Glomerular visceral epithelial cell (primary cell): ENCODE results near the gene TMEM222.
"Not testable (repeated sequence)": the region's sequence is repeated elsewhere in the genome, so short reads cannot be mapped to it uniquely, and the experiment has no call there.

Source experiments
- DNase-seq: peaks from one replicate; pipeline ENCODE4 v3.0.0-alpha.2; 2016; ENCODE audit errors: extremely low spot score

The TMEM222 gene, protein sequence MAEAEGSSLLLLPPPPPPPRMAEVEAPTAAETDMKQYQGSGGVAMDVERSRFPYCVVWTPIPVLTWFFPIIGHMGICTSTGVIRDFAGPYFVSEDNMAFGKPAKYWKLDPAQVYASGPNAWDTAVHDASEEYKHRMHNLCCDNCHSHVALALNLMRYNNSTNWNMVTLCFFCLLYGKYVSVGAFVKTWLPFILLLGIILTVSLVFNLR

DNA sequence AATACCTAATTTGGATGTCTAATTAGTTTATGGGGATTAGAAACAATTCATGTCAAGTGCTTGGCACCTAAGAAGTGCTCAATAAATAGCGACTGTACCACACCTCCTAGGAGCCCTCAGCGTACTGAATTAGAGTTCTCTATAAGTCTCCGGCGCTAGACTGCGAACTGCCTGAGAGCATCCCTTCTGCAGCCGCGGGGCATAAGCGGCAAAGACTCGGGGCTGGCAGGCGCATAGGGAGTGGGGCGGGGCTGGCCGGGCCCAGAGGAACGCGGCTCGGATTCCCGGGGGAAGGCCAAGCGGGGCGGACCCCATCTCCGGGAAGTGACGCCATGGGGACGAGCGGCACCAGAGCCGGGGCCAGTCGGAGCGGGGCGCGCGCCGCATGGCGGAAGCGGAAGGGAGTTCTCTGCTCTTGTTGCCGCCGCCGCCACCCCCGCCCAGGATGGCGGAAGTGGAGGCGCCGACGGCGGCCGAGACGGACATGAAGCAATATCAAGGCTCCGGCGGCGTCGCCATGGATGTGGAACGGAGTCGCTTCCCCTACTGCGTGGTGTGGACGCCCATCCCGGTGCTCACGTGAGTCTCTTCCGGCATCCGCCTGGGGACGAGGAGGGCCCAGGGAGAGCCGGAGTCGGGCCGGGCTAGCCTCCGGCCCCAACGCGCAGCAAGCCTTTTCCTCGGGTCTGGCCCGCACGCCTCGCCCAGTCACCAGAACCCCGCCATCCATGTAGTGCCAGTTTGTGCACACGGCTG lies at the start of gene TMEM222:
Gene TMEM222 (plus strand): TSS at position 351 of the 756 bp plus-strand sequence. CDS start 35 bp downstream, at position 386.
- DNase-seq, result peak; percentile 97

GRCh38 chr1:27274204-27274603 lies 47.8 kb upstream of the TMEM222 start:
- no peak for DNase-seq

GRCh38 chr1:27275696-27276095 lies 46.3 kb upstream of the TMEM222 start:
- DNase-seq, result no peak

DNA sequence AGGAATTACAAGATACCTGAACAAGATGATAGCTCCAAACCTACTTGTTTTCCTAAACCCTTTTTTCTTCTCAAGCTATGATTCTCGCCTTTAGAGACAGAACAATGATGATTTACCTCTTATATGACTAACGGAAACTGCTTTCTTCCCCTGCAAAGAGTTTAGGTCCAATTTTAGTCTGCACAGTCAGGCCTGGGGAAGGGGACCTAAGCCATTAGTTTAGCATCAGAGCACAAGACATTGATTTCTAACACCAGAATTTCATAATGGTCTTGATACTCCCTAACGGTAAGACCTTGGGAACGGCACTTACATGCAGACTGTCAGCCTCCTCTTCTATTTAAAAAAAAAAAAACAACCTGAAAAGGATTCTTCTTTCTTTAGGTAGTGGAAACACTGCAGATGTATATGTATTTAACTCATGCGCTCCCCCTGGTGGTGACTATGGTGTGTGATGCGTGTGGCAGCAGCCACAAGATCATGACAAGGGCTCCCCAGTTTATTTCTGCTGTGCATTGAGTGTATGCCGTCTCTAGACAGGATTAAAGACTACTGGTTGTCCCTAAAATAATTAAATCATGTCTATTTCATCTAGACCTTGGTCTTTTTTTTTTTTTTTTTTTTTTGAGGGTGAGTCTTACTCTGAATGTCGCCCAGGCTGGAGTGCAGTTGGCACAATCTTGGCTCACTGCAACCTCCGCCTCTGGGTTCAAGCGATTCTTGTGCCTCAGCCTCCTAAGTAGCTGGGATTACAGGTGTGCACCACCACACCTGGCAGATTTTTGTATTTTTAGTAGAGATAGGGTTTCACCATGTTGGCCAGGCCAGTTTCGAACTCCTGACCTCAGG lies 37.3 kb upstream of the TMEM222 start:
- DNase-seq, result peak; percentile 79

DNA sequence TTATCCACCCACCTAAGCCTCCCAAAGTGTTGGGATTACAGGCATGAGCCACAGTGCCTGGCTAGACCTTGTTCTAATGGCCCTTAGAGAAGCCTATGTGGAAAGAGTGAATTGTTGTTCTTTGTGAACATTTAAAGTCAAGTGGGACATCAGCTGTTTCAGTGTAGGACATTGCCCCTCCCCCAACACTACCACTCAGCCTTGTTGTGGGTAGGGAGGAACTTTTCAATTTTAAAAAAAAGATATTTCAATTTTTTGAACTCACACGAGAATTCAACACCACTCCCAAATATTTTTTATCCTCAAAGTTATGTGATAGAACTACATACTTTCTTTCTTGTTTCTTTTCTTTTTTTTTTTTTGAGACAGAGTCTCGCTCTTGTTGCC lies 36.7 kb upstream of the TMEM222 start:
- DNase-seq, result no peak

- not testable (repeated sequence) for DNase-seq
Measured at GRCh38 chr1:27285821-27286220, 36.1 kb upstream of the TMEM222 start.

- not testable (repeated sequence) for DNase-seq
Measured at GRCh38 chr1:27289125-27289524, 32.8 kb upstream of the TMEM222 start.

- DNase-seq, result no peak
Measured at GRCh38 chr1:27290581-27290980, 31.4 kb upstream of the TMEM222 start.

GRCh38 chr1:27292106-27292505 lies 29.9 kb upstream of the TMEM222 start:
- DNase-seq, result peak; percentile 53

DNA sequence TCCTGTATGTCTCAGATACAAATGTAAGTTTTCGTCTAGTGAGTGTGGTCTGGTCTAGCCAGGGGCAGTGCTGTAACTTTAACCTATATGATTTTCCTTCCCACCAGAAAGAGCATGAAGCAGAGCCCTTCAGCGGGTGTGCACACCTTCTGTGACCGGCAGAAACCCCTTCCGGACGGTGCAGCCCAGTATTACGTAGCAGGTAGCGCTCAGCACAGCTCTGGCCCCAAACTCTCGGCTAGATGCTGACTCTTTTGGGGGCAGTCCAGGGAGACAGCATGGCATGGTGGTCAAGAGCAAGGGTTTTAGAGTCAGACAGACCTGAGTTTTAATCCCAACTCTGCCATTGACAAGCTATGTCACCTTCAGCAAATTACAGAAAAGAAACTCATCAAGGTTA lies 28.0 kb upstream of the TMEM222 start:
- DNase-seq, result no peak

DNA sequence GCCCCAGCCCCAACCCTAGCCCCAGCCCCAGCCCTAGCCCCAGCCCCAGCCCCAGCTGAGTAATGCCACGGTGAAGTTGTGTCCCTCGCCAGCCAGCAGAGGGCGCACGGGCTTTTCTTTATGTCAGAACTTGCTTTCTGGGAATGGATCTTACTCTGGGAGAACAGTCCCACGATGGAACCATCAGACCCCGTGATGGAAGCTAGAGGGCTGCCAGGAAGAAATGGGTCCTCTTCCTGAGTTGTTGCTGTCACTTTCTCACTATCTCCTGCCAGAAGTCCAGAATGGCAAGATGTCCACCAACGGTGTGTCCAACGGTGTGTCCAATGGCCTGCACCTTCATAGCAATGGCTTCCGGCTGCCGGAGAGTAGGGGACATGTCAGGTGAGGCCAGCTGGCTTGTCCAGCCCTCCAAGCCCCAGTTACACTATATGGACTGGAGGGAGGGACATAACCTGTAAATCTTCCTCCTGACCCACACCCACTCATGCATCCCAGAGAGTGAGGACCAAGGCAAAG lies 25.1 kb upstream of the TMEM222 start:
- peak; percentile 65 for DNase-seq

- DNase-seq, result no peak
Measured at GRCh38 chr1:27297903-27298302, 24.1 kb upstream of the TMEM222 start.

DNA sequence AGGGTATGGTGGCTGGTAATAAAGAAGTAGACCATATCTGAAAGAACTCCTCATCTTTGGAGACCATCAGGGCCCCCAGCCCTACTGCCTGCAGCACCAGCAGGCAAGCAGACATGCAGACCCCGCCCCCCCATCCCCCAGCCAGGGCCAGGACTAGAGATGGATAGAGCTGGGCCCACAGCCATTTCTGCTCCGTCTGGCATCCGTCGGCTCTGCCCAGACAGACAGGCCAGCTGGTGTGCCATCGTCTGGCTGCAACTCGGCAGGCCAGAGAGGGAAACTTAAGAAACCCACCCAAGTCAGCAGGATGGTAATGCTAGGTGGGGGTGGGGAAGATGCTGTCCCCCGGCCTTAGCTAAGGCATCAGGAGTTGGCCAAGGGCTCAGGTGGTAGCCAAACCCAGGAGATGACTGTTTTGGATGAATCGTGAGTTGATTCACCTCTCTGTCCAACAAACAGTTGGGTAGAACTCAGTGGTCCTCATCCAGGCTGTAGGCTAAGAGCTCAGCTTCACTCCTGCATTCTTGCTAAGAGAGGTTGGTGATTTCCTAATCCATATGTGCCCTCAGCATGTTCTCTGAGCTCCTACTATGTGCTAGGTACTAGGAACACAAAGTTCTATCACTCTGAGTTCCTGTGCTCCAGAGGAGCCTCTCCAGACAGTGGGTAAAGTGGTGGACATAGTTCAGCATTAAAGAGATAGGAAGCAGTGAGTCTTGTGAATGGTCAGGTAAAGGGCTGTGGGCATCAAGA lies 23.2 kb upstream of the TMEM222 start:
- DNase-seq, result no peak

DNA sequence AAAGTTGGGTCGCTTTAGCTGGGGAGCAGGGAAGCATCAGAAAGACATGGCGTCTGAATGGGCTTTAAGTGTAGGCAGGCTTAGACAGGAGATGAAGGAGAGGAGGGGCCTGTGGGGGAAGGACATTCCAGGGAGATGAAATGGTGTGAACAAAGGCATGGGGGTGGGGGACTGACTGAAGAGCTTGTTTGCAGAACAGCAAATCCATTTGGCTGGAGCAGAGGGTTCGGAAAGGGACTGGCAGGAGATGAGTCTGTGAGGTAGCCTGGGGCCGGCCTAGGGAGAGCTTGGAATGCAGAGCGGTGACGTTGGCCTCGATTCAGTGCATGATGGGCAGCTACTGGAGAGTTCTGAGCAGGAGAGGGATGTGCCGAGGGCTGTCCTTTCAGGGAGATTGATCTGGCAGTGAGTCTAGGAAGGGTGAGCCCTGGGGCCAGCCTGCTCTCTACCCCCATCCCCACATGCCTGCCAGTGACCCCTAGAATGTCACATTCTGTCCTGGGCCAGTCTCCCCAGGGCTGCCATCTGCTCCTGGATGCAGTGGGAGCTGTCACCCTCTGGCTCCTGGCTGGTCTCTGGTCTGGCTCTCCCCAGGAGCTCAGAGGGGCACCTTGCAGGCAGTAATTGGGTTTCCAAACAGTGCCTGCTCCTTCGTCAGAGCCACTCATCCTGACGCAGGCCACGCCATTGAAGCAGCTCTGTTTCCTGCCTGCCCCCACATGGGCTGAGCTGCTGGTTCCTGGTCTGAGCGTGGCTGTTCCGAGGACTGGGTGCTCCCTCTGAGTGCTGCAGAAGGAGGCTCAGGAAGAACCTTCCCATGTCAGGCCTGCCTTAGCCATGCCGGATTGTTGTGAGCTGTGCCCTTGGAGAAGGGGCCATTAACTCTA lies 22.3 kb upstream of the TMEM222 start:
- DNase-seq, result peak; percentile 96

DNA sequence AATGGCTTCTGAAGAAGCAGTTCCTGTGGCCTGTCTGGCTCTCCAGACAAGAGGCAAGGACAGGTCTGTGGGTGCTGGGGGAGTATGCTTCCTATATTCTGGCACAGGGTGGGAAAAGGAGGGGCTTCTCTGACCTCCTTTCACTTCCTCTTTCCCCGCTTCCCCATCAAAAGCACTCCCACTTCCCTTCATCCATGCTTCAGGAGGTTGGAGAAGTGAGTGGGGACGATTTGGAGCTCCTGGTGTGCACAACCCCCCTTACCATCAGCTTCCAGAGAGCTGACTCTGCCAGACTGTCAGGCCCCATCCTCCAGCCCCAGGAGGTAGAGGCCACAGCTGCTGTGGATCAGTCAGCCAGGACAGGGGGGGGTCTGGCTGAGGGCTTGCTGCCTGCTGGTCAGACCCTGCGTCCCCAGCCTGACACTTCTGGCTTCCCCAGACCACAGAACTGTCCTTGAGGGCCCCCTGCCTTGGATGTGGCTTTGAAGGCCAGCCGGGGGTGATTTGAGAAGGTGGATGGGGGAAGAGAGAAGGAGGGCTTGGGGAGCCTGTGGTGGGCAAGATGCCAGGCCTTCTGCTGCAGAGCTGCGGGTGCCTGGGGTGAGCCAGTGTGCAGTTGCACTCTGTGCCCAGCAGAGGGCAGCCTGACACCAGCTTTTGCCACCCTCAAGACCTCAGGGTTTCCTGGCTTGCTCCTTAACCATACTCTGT lies 21.5 kb upstream of the TMEM222 start:
- peak; percentile 95 for DNase-seq

GRCh38 chr1:27301052-27301422 lies 20.9 kb upstream of the TMEM222 start:
- no peak for DNase-seq

GRCh38 chr1:27301582-27302199 lies 20.3 kb upstream of the TMEM222 start:
- DNase-seq, result no peak

- no peak for DNase-seq
Measured at GRCh38 chr1:27302612-27303011, 19.4 kb upstream of the TMEM222 start.

- DNase-seq, result no peak
Measured at GRCh38 chr1:27303509-27303908, 18.5 kb upstream of the TMEM222 start.
